Immature natural killer cell (primary cell): ENCODE measurements around the gene GRM4. TPM values are rescaled to one million over a fixed set of nuclear protein-coding genes. Genes with fewer than 3 reads are reported as not detected.
"Not testable (repeated sequence)": the region's sequence is repeated elsewhere in the genome, so short reads cannot be mapped to it uniquely, and the experiment has no call there.

Source experiments
- DNase-seq, 3 donors: peaks; one replicate each; pipeline ENCODE4 v3.0.0; 2022; ENCODE audit warnings: mixed read lengths in 1 of 3
- H3K27ac Mint-ChIP-seq, 6 donors: one replicate each; pipeline ENCODE4 v1.8.0; 2020; ENCODE audit warnings: mixed read lengths in 6 of 6, mild to moderate bottlenecking in 5 of 6, inconsistent platforms in 4 of 6, moderate library complexity in 3 of 6
- H3K27me3 Mint-ChIP-seq, 3 donors: one replicate each; pipeline ENCODE4 v1.8.0; 2020 to 2021; ENCODE audit warnings: low read depth in 3 of 3, mild to moderate bottlenecking in 3 of 3, mixed read lengths in 3 of 3, moderate library complexity in 3 of 3, inconsistent platforms in 1 of 3
- H3K36me3 Mint-ChIP-seq, 3 donors: one replicate each; pipeline ENCODE4 v1.8.0; 2020; ENCODE audit warnings: mixed read lengths in 3 of 3, inconsistent platforms in 2 of 3, mild to moderate bottlenecking in 2 of 3
- H3K4me1 Mint-ChIP-seq, 2 donors: one replicate each; pipeline ENCODE4 v1.8.0; 2020; ENCODE audit warnings: inconsistent platforms in 2 of 2, mild to moderate bottlenecking in 2 of 2, mixed read lengths in 2 of 2, moderate library complexity in 1 of 2
- H3K4me3 Mint-ChIP-seq, 5 donors: one replicate each; pipeline ENCODE4 v1.8.0; 2020; ENCODE audit warnings: mild to moderate bottlenecking in 5 of 5, mixed read lengths in 5 of 5, inconsistent platforms in 3 of 5, moderate library complexity in 3 of 5
- H3K9me3 Mint-ChIP-seq, 6 donors: one replicate each; pipeline ENCODE4 v1.8.0; 2020; ENCODE audit warnings: mild to moderate bottlenecking in 6 of 6, mixed read lengths in 6 of 6, inconsistent platforms in 4 of 6, moderate library complexity in 3 of 6
- polyA plus RNA-seq, 3 donors: library from polyadenylated mRNA; unstranded; fragments of 300-500 nt; fragmentation: Illumina TruSeq; gene quantifications; one replicate each; pipeline ENCODE4 v1.2.3, GENCODE V29; 2021

GRM4 gene
- polyA plus RNA-seq, 3 donors from 2014 or later: not detected

DNA sequence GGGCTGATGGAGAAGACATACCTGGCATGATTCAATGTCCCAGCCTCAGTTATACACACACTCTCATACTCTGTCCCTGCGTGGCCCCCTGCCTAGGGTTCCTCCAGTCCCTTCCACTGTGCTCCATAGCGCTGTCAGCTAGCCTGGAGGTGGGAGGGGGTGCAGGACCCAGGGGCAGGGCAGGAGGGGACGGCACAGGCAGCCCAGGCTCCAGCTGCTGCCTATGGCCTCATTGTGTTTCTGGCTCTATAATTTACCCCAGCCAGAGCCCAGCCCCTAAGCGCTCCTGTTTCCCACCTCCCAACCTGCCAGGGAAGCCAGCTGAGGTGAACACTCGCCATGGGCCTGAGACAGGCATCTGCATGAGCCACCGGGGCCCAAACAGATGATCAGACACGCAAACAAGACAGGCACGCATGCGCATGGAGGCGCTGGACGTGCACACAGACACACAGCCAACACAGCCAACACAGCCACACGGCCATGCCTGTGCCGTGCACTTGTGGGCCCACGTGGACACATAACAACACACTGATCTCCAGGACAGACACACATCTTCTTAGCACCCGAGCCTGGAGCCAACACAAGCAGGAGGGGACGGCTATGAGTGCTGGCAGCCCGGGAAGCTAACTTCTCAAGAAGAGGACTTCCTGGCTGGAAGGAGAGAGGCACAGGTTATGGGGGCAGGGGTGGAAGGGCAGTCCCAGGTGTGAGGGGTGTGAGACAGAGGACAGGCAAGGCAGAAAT lies 124.9 kb downstream of the GRM4 start:
- H3K4me1 Mint-ChIP-seq: no peaks in the 10 kb centered on the region
- H3K27ac Mint-ChIP-seq: no peak overlapping the region
- DNase-seq: no peak
- H3K36me3 Mint-ChIP-seq: no peaks in the 10 kb centered on the region
- H3K9me3 Mint-ChIP-seq: peaks cover 0 to 2% (median 0%) of the 10 kb centered on the region in 6 donors
- peaks cover 5 to 13% (median 12%) of the 10 kb centered on the region in 3 donors for H3K27me3 Mint-ChIP-seq
- no peak overlapping the region for H3K4me3 Mint-ChIP-seq

DNA sequence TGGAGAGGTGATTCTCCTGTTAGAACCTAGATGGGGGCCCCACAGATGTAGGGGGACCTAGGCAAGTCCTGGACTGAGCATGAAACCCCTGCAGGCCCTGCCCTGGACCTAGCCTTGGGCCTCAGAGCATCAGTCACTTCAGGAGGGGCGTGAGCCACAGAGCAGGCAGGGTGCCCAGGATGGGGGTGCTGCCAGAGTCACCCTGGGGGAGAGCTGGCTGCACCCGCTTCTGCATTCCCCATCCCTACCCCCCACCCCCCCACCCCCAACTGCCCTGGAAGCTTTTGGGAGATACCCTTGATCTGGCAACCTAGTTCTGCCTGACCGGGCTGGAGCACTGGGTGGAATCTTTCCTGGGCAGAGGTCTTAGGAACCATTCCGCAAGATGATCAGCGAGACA lies 125.6 kb downstream of the GRM4 start:
- Mint-ChIP-seq H3K4me3 (no peak overlapping the region), H3K27ac (no peak overlapping the region), H3K4me1 (no peaks in the 10 kb centered on the region), H3K36me3 (no peaks in the 10 kb centered on the region), H3K27me3 (peaks cover 5 to 13% (median 12%) of the 10 kb centered on the region in 3 donors), H3K9me3 (peaks cover 0 to 2% (median 0%) of the 10 kb centered on the region in 6 donors)
- DNase-seq: no peak

DNA sequence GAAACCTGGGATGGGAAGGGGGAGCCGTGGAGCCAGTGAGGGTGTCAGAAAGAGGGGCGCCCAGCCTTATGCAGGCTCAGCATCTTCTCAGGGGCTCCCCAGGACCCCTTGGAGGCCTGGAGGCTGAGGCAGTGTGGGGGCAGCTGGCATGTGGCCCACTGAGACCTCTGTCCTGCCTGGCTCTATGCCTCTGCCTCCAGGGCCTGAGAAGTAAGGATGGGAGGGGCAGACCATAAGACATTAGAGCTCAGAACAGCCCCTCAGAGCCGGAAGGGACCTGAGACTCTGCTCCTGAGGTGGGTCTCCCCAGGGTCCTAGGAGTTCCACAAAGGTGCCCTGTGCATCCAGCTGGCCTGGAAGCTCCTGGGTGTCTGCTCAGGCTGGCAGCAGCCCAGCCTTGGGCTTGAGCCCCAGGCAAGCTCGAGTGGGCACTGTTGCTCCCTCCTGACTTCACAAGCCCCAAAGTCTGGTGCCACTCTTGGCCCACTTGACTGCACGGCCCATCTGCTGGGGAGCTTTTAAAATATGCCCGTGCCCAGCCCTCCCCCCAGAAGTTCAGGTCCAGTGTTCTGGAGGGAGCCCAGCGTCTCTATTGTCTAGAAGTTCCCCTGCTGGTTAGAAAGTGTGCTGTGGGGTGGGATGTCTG lies 126.8 kb downstream of the GRM4 start:
- no peaks in the 10 kb centered on the region for H3K36me3 Mint-ChIP-seq
- no peak for DNase-seq
- no peak overlapping the region for H3K4me3 Mint-ChIP-seq
- no peaks in the 10 kb centered on the region for H3K4me1 Mint-ChIP-seq
- H3K27me3 Mint-ChIP-seq: peaks cover 4 to 10% (median 9%) of the 10 kb centered on the region in 3 donors
- H3K9me3 Mint-ChIP-seq: peaks cover 0 to under 1% (median 0%) of the 10 kb centered on the region in 6 donors
- no peak overlapping the region for H3K27ac Mint-ChIP-seq

DNA sequence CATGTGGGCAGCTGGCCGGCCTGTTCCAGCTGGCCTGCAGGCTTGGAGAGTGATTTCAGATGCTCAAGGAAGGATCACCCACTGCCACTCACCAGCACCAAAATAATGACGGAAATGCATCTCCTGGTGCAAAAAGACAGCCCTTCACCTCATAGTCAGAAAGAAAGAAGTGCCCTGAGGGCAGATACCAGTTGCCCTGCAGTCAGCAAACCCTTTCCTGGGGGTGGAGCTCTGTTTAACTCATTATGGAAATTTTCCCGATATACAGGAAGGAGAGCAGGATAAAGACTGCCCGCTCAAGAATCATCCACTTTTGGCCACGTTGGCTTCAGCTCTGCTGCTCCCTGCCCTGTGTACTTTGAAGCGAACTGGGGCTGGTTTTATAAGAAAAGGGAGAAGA lies 127.9 kb downstream of the GRM4 start:
- no peak for DNase-seq
- Mint-ChIP-seq H3K27ac (no peak overlapping the region), H3K36me3 (no peaks in the 10 kb centered on the region), H3K9me3 (no peaks in the 10 kb centered on the region), H3K4me3 (no peak overlapping the region), H3K27me3 (peaks cover 4 to 9% (median 6%) of the 10 kb centered on the region in 3 donors), H3K4me1 (no peaks in the 10 kb centered on the region)

DNA sequence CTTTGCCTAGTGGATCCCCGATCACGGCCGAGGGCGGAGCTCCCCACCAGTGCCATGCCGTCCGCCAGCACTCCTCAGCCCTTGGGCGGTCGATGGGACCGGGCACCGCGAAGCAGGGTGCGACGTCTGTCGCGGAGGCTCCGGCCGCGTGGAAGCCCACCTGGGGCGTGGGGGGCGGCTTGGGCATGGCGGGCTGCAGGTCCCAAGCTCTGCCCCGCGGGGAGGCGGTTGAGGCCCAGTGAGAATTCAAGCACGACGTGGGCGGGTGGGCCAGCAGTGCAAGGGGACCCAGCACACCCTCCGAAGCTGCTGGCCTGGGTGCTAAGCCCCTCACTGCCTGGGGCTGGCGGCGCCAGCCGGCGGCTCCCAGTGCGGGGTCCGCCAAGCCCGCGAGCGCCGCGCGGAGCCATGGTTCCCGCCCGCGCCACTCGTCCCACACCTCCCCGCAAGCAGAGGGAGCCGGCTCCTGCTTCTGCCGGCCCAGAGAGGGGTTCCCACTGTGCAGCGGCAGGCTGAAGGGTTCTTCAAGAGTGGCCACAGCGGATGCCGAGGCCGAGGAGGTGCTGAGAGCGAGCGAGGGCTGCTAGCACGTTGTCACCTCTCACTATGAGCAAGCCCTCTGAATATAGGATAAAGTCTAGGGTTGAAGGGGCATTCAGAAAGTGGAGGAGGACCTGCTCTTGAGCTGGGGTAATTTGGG lies 128.6 kb downstream of the GRM4 start:
- no peaks in the 10 kb centered on the region for H3K36me3 Mint-ChIP-seq
- DNase-seq: no peak
- H3K4me1 Mint-ChIP-seq: no peaks in the 10 kb centered on the region
- no peak overlapping the region for H3K4me3 Mint-ChIP-seq
- no peak overlapping the region for H3K27ac Mint-ChIP-seq
- H3K9me3 Mint-ChIP-seq: no peaks in the 10 kb centered on the region
- peaks cover 3 to 9% (median 6%) of the 10 kb centered on the region in 3 donors for H3K27me3 Mint-ChIP-seq

DNA sequence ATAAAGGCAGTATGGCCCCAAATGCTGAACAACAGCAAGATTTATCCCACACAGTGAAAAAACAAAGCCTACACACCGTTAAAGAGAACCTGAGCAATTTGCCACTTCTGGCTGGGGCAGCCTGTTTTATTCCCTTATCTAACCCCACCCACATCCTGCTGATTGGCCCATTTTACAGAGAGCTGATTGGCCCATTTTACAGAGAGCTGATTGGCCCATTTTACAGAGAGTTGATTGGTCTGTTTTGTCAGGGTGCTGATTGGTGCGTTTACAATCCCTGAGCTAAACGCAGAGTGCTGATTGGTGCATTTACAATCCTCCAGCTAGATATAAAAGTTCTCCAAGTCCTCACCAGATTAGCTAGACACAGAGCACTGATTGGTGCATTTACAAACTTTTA lies 129.3 kb downstream of the GRM4 start:
- DNase-seq, H3K4me3 Mint-ChIP-seq, H3K4me1 Mint-ChIP-seq, H3K27me3 Mint-ChIP-seq, H3K9me3 Mint-ChIP-seq, H3K27ac Mint-ChIP-seq, H3K36me3 Mint-ChIP-seq: not testable (repeated sequence)

DNA sequence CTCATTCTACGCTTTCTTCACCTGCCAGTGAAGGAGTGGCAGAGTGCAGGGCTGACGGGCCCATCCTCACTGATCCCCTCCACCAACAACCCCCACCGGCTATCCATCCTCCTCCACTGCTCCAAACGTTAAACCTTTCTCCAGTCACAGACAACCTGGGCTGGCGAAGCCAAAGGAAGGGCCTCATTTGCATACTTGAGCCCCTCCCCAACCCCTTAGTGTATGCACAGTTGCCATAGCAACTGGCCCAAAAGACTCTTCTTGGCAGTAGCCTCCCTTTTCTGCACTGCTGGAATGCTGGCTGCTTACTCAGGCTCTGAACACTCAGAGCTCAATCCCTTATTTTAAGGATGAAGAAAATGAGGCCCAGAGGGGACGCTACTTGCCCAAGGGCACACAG lies 130.3 kb downstream of the GRM4 start:
- no peak overlapping the region for H3K4me3 Mint-ChIP-seq
- H3K27ac Mint-ChIP-seq: no peak overlapping the region
- no peaks in the 10 kb centered on the region for H3K9me3 Mint-ChIP-seq
- H3K4me1 Mint-ChIP-seq: no peaks in the 10 kb centered on the region
- no peaks in the 10 kb centered on the region for H3K36me3 Mint-ChIP-seq
- no peak for DNase-seq
- H3K27me3 Mint-ChIP-seq: peaks cover 0 to 2% (median 0%) of the 10 kb centered on the region in 3 donors

DNA sequence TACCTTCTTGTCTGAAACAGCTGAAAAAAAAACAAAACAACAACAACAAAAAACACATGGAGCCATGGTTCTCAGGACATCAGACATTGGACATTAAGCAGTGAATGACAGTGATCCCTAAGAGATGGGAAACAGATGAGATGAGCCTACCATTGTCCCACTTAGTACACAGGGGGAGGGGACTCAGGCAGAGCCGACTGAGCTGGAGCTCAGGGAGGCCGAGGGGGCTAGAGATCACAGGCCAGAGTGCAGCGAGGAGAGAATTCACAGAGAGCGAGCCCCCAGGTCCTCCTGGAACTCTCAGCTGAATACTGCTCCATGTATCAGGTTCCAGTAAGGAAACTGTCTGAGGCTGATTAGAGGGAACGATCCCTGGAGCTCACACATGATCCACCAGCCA lies 134.6 kb downstream of the GRM4 start:
- DNase-seq: no peak
- Mint-ChIP-seq H3K4me3 (no peak overlapping the region), H3K9me3 (no peaks in the 10 kb centered on the region), H3K4me1 (no peaks in the 10 kb centered on the region), H3K36me3 (no peaks in the 10 kb centered on the region), H3K27ac (no peak overlapping the region), H3K27me3 (peaks cover 0 to 12% (median 3%) of the 10 kb centered on the region in 3 donors)

DNA sequence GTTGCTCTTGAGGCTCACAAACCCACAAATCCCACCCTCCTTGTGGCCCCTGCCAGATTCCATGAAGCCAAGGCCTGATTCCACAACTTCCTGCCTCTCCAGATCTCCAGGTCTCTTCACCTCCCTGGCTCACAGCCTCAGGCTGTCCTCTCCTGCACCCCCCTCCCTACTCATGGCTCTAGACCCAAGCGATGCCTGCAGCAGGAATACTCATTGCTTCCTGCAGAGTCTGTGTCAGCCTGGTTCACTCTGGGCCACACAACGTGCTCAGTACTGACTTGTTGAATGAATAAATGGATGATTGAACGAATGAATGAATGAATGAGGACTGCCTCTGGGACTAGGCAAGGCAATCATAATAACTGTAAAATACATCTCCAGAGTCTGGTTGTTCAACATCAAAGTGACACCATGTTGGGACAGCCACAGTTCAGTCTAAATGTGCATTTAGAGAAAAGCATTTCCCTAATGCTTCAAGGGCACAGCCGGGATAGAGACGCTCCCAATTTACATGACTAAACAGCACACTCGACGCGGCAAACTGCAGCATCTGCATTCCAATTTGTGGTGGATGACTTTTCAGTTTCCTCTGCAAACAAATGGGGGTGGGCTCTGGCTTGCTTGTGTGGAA lies 139.9 kb downstream of the GRM4 start:
- H3K4me3 Mint-ChIP-seq: no peak overlapping the region
- peaks cover 0 to 4% (median 0%) of the 10 kb centered on the region in 3 donors for H3K36me3 Mint-ChIP-seq
- H3K4me1 Mint-ChIP-seq: no peaks in the 10 kb centered on the region
- no peak for DNase-seq
- H3K27ac Mint-ChIP-seq: no peak overlapping the region
- H3K27me3 Mint-ChIP-seq: peaks cover 2 to 17% (median 9%) of the 10 kb centered on the region in 3 donors
- H3K9me3 Mint-ChIP-seq: peaks cover 0 to 3% (median 0%) of the 10 kb centered on the region in 6 donors

DNA sequence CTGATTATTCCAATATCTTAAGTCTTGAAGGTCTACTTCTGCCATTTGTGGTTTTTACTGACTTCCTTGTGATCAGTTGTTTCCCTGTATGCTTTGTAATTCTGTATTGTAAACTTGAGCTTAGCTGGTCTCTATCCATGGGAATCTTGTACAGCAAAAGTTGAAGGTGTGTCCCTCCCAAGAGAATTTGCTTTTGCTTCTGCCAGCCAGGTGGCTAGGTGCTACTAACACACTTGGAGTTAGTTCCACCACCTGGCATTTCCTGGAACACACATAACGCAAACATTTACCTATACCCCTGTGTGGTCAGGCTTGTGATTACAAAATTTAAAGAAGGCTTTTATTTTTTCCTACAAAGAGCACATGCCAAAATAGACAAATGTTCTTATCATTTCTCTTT lies 141.2 kb downstream of the GRM4 start:
- DNase-seq: no peak
- Mint-ChIP-seq H3K4me1 (no peaks in the 10 kb centered on the region), H3K27ac (no peak overlapping the region)

DNA sequence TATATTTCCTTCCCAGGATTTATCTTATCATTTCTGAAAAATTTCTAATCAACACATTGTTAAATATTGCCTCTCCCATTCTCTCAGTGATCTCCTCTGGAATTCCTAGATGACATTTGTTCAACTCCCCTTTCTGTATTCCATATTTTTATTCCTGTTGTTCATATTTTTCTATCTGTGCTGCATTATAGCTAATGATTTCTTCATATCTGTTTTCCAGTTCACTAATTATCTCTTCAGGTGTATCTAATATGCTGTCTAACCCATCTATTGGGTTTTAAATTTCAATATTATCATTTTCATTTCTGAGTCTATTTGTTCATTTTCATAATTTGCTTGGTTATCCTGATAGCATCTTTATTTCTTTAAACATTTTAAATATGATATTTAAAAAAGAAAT lies 141.9 kb downstream of the GRM4 start:
- H3K4me3 Mint-ChIP-seq: no peak overlapping the region
- H3K36me3 Mint-ChIP-seq: peaks cover 0 to 4% (median 0%) of the 10 kb centered on the region in 3 donors
- H3K4me1 Mint-ChIP-seq: no peaks in the 10 kb centered on the region
- H3K9me3 Mint-ChIP-seq: peaks cover 0 to 3% (median 0%) of the 10 kb centered on the region in 6 donors
- DNase-seq: no peak
- no peak overlapping the region for H3K27ac Mint-ChIP-seq
- peaks cover 2 to 14% (median 9%) of the 10 kb centered on the region in 3 donors for H3K27me3 Mint-ChIP-seq

More for the DNA sequence above, 141.2 kb downstream of the GRM4 start:
- peaks cover 0 to 3% (median 0%) of the 10 kb centered on the region in 6 donors for H3K9me3 Mint-ChIP-seq
- peaks cover 0 to 4% (median 0%) of the 10 kb centered on the region in 3 donors for H3K36me3 Mint-ChIP-seq
- H3K27me3 Mint-ChIP-seq: peaks cover 2 to 16% (median 9%) of the 10 kb centered on the region in 3 donors
- no peak overlapping the region for H3K4me3 Mint-ChIP-seq

DNA sequence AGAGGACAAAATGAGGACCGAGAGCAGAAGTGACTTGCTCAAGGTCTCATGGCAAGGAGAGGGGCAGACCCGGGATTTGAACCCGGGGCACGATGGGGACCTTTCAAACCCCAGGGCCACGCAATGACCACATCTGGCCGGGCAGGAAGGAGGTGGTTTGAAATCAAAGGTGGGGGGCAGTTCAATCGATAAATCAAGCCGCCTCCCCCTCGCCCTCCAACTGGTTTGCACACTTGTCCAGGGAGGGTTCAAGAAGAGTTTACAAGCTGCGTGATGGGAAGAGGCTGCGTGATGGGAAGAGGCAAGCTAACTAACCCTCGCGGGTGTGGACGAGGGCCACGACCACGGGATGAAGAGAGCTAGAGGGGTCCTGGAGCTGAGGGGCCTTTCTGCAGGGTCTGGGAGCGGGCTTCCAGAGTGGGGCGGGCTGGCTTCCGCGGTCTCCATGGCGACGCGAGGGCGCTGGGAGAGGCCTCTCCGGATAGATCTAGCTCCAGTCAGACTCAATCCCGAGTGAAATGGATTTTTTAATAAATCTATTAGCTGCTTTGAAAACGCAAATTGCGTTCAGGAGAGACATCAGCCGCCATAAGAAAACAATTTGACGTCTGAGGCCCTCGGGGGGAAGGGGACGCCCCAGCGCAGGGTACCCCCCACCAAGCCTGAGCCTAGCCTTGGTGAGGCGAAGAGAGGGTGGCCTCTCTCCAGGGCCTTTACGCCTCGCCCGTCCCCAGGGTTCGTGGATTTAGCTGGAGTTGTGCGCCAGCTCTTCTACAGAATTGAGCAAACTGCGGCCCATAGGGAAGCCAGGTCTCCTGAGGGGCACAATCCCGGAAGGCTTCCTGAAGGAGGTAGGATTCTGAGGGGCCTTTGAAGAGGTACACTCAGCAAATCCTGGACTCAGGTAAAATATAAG lies 143.9 kb downstream of the GRM4 start:
- Mint-ChIP-seq H3K27ac (no peak overlapping the region), H3K36me3 (peaks cover 0 to 9% (median 0%) of the 10 kb centered on the region in 3 donors), H3K4me3 (no peak overlapping the region), H3K9me3 (peaks cover 0 to 4% (median 1%) of the 10 kb centered on the region in 6 donors), H3K4me1 (no peaks in the 10 kb centered on the region), H3K27me3 (peaks cover 2 to 10% (median 10%) of the 10 kb centered on the region in 3 donors)
- no peak for DNase-seq

DNA sequence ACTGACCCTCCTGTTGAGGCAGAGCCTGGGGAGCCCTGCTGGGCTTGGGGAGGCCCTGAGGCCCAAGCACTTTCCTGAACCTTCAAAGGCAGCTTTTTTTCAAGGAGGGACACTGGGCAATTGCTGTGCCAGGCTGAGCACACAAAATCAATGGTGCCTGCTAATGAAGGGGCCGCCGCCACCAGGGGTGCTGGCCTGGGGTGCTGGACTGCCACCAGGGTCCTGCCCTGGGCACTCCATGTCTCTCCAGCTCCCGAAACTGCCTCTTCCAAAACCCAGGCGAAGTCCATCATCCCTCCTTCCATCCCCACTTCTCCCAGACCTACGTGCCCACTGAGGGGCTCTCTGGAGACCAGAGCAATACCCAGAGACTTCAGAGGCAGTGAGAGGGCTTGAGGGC lies 145.6 kb downstream of the GRM4 start:
- peaks cover 0 to 12% (median 0%) of the 10 kb centered on the region in 3 donors for H3K36me3 Mint-ChIP-seq
- H3K4me1 Mint-ChIP-seq: no peaks in the 10 kb centered on the region
- peaks cover 2 to 11% (median 10%) of the 10 kb centered on the region in 3 donors for H3K27me3 Mint-ChIP-seq
- no peak for DNase-seq
- no peak overlapping the region for H3K27ac Mint-ChIP-seq
- H3K9me3 Mint-ChIP-seq: peaks cover 0 to 8% (median 1%) of the 10 kb centered on the region in 6 donors
- H3K4me3 Mint-ChIP-seq: no peak overlapping the region
